ENCODE measurements around the gene PANK4.
"Not testable (repeated sequence)": the region's sequence is repeated elsewhere in the genome, so short reads cannot be mapped to it uniquely, and the experiment has no call there.

PANK4 gene

GRCh38 chr1:2556277-2556677 lies 29.9 kb upstream of the PANK4 start, which contains the start of gene TNFRSF14:
Gene TNFRSF14, plus strand, starts transcription at chr1:2556371. Its CDS starts 294 bp downstream, at chr1:2556665.
- no peaks in the 10 kb centered on the region for H3K27me3 ChIP-seq (ENCODE audit: control insufficient read depth, insufficient read depth, low read length)
- peaks cover 4% of the 10 kb centered on the region for H3K4me1 ChIP-seq
- no peaks in the 10 kb centered on the region for H3K9me3 ChIP-seq (ENCODE audit: control insufficient read depth, low read length)
- H2AFZ ChIP-seq: peak within 1 kb of the TSS; percentile 74
- peak within 1 kb of the TSS; percentile 69 for H3K9ac ChIP-seq
- no peak for TF ChIP-seq CTCF (IDR thresholded peaks at IDR 0.05)
- no peaks in the 10 kb centered on the region for H3K79me2 ChIP-seq
- no peaks in the 10 kb centered on the region for H3K36me3 ChIP-seq (ENCODE audit: control insufficient read depth, insufficient read depth, low read length)
- peak within 1 kb of the TSS; percentile 99 for H3K4me2 ChIP-seq (ENCODE audit: low read length)
- peak within 1 kb of the TSS; percentile 84 for H3K4me3 ChIP-seq (ENCODE audit: low read depth, low read length)
- H3K27ac ChIP-seq: peak within 1 kb of the TSS; percentile 95

GRCh38 chr1:2555634-2556276 lies 29.4 kb upstream of the PANK4 start:
- Histone ChIP-seq H3K4me3 (ENCODE audit: low read depth, low read length) (peak overlapping the region; percentile 84), H3K9me3 (ENCODE audit: control insufficient read depth, low read length) (no peaks in the 10 kb centered on the region), H2AFZ (peak overlapping the region; percentile 74), H3K27ac (peak overlapping the region; percentile 95), H3K36me3 (ENCODE audit: control insufficient read depth, insufficient read depth, low read length) (no peaks in the 10 kb centered on the region), H3K4me2 (ENCODE audit: low read length) (peak overlapping the region; percentile 99), H3K9ac (no peak overlapping the region), H3K79me2 (no peaks in the 10 kb centered on the region), H3K4me1 (peaks cover 4% of the 10 kb centered on the region), H3K27me3 (ENCODE audit: control insufficient read depth, insufficient read depth, low read length) (no peaks in the 10 kb centered on the region)
- TF ChIP-seq CTCF (IDR thresholded peaks at IDR 0.05): no peak

- no peak overlapping the region for H3K9ac ChIP-seq
Observed at GRCh38 chr1:2554621-2555387, 28.4 kb upstream of the PANK4 start.

GRCh38 chr1:2553871-2554620 lies 27.6 kb upstream of the PANK4 start:
- Histone ChIP-seq H3K4me2 (ENCODE audit: low read length) (no peak overlapping the region), H3K4me1 (peaks cover 6% of the 10 kb centered on the region), H3K9ac (no peak overlapping the region), H3K79me2 (no peaks in the 10 kb centered on the region), H3K27me3 (ENCODE audit: control insufficient read depth, insufficient read depth, low read length) (no peaks in the 10 kb centered on the region), H3K4me3 (ENCODE audit: low read depth, low read length) (no peak overlapping the region), H2AFZ (no peak overlapping the region), H3K9me3 (ENCODE audit: control insufficient read depth, low read length) (no peaks in the 10 kb centered on the region), H3K36me3 (ENCODE audit: control insufficient read depth, insufficient read depth, low read length) (no peaks in the 10 kb centered on the region), H3K27ac (no peak overlapping the region)
- TF ChIP-seq CTCF (IDR thresholded peaks at IDR 0.05): no peak

More at GRCh38 chr1:2554621-2555387, 28.4 kb upstream of the PANK4 start:
- no peak overlapping the region for H3K4me3 ChIP-seq (ENCODE audit: low read depth, low read length)
- no peak overlapping the region for H2AFZ ChIP-seq
- peak overlapping the region; percentile 95 for H3K27ac ChIP-seq
- H3K4me1 ChIP-seq: peaks cover 4% of the 10 kb centered on the region
- H3K36me3 ChIP-seq (ENCODE audit: control insufficient read depth, insufficient read depth, low read length): no peaks in the 10 kb centered on the region
- H3K4me2 ChIP-seq (ENCODE audit: low read length): no peak overlapping the region
- peak; percentile 28 for TF ChIP-seq CTCF (IDR thresholded peaks at IDR 0.05)
- H3K27me3 ChIP-seq (ENCODE audit: control insufficient read depth, insufficient read depth, low read length): no peaks in the 10 kb centered on the region
- H3K9me3 ChIP-seq (ENCODE audit: control insufficient read depth, low read length): no peaks in the 10 kb centered on the region
- H3K79me2 ChIP-seq: no peaks in the 10 kb centered on the region

GRCh38 chr1:2553076-2553475 lies 26.7 kb upstream of the PANK4 start:
- H3K27me3 ChIP-seq (ENCODE audit: control insufficient read depth, insufficient read depth, low read length); H3K9me3 ChIP-seq (ENCODE audit: control insufficient read depth, low read length); H3K27ac ChIP-seq; H3K36me3 ChIP-seq (ENCODE audit: control insufficient read depth, insufficient read depth, low read length); H3K4me2 ChIP-seq (ENCODE audit: low read length); H3K79me2 ChIP-seq; H2AFZ ChIP-seq; H3K4me3 ChIP-seq (ENCODE audit: low read depth, low read length); H3K9ac ChIP-seq: not testable (repeated sequence)
- peaks cover 11% of the 10 kb centered on the region for H3K4me1 ChIP-seq
